ENCODE measurements around the gene UGGT2. TPM values are rescaled to one million over a fixed set of nuclear protein-coding genes. Genes with fewer than 3 reads are reported as not detected.
A peak's percentile ranks its signal among the peaks of the same experiment; 100 is the strongest.
"Not testable (repeated sequence)": the region's sequence is repeated elsewhere in the genome, so short reads cannot be mapped to it uniquely, and the experiment has no call there.

Gene UGGT2
- total RNA-seq, 1 donor from 2014 or later = 38.5 TPM

DNA sequence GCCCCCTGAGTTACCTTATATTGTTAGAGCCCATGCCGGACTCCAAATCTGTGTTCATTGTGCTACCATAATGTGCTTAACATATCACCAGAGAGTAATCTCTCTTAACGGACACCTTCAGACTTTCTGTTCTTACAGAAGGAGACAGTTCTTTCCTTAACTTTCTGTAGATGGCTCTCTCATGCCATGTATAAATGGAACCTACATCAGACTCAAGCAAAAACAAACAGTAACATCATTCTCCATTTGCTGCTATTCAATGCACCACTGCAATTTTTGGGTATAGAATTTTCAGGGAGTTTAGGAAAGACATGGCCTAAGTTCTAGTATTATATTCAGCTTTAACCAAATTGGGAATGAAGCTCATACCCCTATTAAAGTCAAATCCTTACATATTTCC, 12.6 kb upstream of the UGGT2 start:
- Mint-ChIP-seq H3K9me3 (no peaks in the 10 kb centered on the region), H3K4me1 (ENCODE audit: unreplicated experiment) (no peaks in the 10 kb centered on the region), H3K27me3 (peaks cover 6% of the 10 kb centered on the region), H3K4me3 (no peak overlapping the region), H3K36me3 (no peaks in the 10 kb centered on the region), H3K27ac (no peak overlapping the region)
- no peak for DNase-seq (ENCODE audit: extremely low spot score, unreplicated experiment)
- TF ChIP-seq, protein P1, sequence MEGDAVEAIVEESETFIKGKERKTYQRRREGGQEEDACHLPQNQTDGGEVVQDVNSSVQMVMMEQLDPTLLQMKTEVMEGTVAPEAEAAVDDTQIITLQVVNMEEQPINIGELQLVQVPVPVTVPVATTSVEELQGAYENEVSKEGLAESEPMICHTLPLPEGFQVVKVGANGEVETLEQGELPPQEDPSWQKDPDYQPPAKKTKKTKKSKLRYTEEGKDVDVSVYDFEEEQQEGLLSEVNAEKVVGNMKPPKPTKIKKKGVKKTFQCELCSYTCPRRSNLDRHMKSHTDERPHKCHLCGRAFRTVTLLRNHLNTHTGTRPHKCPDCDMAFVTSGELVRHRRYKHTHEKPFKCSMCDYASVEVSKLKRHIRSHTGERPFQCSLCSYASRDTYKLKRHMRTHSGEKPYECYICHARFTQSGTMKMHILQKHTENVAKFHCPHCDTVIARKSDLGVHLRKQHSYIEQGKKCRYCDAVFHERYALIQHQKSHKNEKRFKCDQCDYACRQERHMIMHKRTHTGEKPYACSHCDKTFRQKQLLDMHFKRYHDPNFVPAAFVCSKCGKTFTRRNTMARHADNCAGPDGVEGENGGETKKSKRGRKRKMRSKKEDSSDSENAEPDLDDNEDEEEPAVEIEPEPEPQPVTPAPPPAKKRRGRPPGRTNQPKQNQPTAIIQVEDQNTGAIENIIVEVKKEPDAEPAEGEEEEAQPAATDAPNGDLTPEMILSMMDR (conservative IDR thresholded peaks at IDR 0.05) = no peak

DNA sequence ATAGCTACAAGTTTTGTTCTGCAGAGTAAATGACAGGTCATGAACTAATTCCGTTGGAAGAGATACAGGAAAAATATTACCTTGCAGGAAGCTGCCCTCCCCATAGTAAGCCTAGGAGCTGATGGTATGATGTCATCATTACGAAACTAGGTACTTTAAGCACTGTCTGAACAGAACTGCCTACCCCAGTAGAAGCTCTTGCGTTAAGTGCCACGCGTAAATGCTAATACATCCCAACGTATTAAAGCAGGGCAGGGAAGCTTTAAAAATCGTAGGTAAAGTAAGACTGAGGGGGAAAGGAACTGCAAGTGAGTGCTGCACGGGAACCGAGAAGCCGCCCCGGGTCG, 572 bp downstream of the UGGT2 start:
- DNase-seq (ENCODE audit: extremely low spot score, unreplicated experiment) = no peak
- Mint-ChIP-seq H3K4me3 (peak overlapping the region; percentile 98), H3K27ac (peak overlapping the region; percentile 91), H3K27me3 (no peaks in the 10 kb centered on the region), H3K9me3 (no peaks in the 10 kb centered on the region), H3K36me3 (peaks cover 12% of the 10 kb centered on the region), H3K4me1 (ENCODE audit: unreplicated experiment) (peaks cover 6% of the 10 kb centered on the region)
- TF ChIP-seq, protein P1 (conservative IDR thresholded peaks at IDR 0.05) = no peak

DNA sequence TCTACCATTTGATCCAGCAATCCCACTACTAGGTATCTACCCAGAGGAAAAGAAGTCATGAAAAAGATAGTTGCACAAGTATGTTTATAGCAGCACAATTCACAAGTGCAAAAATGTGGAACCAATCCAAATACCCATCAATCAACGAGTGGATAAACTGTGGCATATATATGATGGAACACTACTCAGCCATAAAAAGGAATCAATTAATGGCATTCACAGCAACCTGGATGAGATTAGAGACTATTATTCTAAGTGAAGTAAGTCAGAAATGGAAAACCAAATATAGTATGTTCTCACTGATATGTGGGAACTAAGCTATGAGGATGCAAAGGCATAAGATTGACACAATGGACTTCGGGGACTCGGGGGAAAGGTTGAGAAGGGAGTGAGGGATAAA, 1.3 kb downstream of the UGGT2 start:
- H3K27me3 Mint-ChIP-seq; H3K9me3 Mint-ChIP-seq; DNase-seq (ENCODE audit: extremely low spot score, unreplicated experiment); H3K4me1 Mint-ChIP-seq (ENCODE audit: unreplicated experiment): not testable (repeated sequence)
- Mint-ChIP-seq H3K4me3 (peak overlapping the region; percentile 98), H3K36me3 (peaks cover 12% of the 10 kb centered on the region), H3K27ac (peak overlapping the region; percentile 91)

DNA sequence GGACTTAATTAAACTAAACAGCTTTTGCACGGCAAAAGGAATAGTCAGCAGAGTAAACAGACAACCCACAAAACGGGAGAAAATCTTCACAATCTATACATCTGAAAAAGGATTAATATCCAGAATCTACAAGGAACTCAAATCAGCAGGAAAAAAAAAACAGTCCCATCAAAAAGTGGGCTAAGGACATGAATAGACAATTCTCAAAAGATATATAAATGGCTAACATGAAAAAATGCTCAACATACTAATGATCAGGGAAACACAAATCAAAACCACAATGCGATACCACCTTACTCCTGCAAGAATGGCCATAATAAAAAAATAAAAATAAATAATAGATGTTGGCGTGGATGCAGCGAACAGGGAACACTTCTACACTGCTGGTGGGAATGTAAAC, 1.7 kb downstream of the UGGT2 start:
- H3K27me3 Mint-ChIP-seq; H3K27ac Mint-ChIP-seq; DNase-seq (ENCODE audit: extremely low spot score, unreplicated experiment); H3K9me3 Mint-ChIP-seq; H3K4me1 Mint-ChIP-seq (ENCODE audit: unreplicated experiment): not testable (repeated sequence)
- Mint-ChIP-seq H3K4me3 (peak overlapping the region; percentile 98), H3K36me3 (peaks cover 12% of the 10 kb centered on the region)

DNA sequence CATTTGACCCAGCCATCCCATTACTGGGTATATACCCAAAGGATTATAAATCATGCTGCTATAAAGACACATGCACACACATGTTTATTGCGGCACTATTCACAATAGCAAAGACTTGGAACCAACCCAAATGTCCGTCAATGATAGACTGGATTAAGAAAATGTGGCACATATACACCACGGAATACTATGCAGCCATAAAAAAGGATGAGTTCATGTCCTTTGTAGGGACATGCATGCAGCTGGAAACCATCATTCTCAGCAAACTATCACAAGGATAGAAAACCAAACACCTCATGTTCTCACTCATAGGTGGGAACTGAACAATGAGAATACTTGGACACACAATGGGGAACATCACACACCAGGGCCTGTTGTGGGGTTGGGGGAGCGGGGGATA, 2.2 kb downstream of the UGGT2 start:
- not testable (repeated sequence) for H3K4me1 Mint-ChIP-seq (ENCODE audit: unreplicated experiment); H3K4me3 Mint-ChIP-seq; H3K9me3 Mint-ChIP-seq; H3K27me3 Mint-ChIP-seq; H3K27ac Mint-ChIP-seq; DNase-seq (ENCODE audit: extremely low spot score, unreplicated experiment)
- peaks cover 17% of the 10 kb centered on the region for H3K36me3 Mint-ChIP-seq

DNA sequence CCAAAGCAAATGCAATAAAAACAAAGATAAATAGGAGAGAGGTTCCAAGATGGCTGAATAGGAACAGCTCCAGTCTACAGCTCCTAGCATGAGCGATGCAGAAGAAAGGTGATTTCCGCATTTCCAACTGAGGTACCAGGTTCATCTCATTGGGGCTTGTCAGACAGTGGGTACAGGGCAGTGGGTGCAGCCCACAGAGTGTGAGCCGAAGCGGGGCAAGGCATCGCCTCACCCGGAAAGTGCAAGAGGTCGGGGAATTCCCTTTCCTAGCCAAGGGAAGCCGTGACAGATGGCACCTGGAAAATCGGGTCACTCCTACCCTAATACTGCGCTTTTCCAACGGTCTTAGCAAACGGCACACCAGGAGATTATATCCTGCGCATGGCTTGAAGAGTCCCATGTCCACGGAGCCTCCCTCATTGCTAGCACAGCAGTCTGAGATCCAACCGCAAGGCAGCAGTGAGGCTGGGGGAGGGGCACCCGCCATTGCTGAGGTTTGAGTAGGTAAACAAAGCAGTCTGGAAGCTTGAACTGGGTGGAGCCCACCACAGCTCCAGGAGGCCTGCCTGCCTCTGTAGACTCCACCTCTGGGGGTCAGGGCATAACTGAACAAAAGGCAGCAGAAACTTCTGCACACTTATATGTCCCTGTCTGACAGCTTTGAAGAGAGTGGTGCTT, 6.6 kb downstream of the UGGT2 start:
- peaks cover 37% of the 10 kb centered on the region for H3K36me3 Mint-ChIP-seq
- not testable (repeated sequence) for H3K27ac Mint-ChIP-seq; H3K4me1 Mint-ChIP-seq (ENCODE audit: unreplicated experiment)

DNA sequence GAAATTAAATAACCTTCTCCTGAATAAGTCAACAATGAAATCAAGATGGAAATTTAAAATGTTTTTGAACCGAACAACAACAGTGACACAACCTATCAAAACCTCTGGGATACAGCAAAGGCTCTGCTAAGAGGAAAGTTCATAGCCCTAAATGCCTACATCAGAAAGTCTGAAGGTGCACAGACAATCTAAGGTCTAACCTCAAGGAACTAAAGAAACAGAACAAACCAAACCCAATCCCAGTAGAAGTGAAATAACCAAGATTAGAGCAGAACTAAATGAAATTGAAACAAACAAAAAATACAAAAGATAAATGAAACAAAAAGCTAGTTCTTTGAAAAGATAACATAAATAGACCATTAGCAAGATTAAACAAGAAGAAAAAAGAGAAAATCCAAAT, 9.0 kb downstream of the UGGT2 start:
- H3K27ac Mint-ChIP-seq = no peak overlapping the region

More for the DNA sequence above, 6.6 kb downstream of the UGGT2 start:
- H3K9me3 Mint-ChIP-seq; DNase-seq (ENCODE audit: extremely low spot score, unreplicated experiment); H3K4me3 Mint-ChIP-seq; H3K27me3 Mint-ChIP-seq: not testable (repeated sequence)

More for the DNA sequence above, 9.0 kb downstream of the UGGT2 start:
- peaks cover 43% of the 10 kb centered on the region for H3K36me3 Mint-ChIP-seq
- TF ChIP-seq, protein P1 (conservative IDR thresholded peaks at IDR 0.05) = no peak
- no peaks in the 10 kb centered on the region for H3K4me1 Mint-ChIP-seq (ENCODE audit: unreplicated experiment)
- peaks cover 7% of the 10 kb centered on the region for H3K9me3 Mint-ChIP-seq
- DNase-seq (ENCODE audit: extremely low spot score, unreplicated experiment) = no peak
- no peak overlapping the region for H3K4me3 Mint-ChIP-seq
- no peaks in the 10 kb centered on the region for H3K27me3 Mint-ChIP-seq
